HG03066 (cell line): ENCODE results near the gene TMC7.

Experiments used
- ATAC-seq: cut with Tn5 transposase; IDR thresholded peaks from one replicate; pipeline ENCODE4 v1.9.1; 2021; ENCODE audit warnings: low read depth; ENCODE audit not compliant: unreplicated experiment

The TMC7 gene

GRCh38 chr16:19021747-19022146 is 38.0 kb downstream of the TMC7 start:
- no peak for ATAC-seq

GRCh38 chr16:19027416-19027815 is 43.7 kb downstream of the TMC7 start:
- ATAC-seq, result no peak

- ATAC-seq, result no peak
These were observed 46.2 kb downstream of the TMC7 start for GRCh38 chr16:19029980-19030379.

GRCh38 chr16:19031738-19032137 is 48.0 kb downstream of the TMC7 start:
- ATAC-seq, result no peak

GRCh38 chr16:19033761-19034160 is 50.0 kb downstream of the TMC7 start:
- ATAC-seq, result no peak

GRCh38 chr16:19040400-19040799 is 56.7 kb downstream of the TMC7 start:
- no peak for ATAC-seq

GRCh38 chr16:19044769-19045168 is 61.0 kb downstream of the TMC7 start:
- ATAC-seq, result no peak

- ATAC-seq, result no peak
These were observed 62.3 kb downstream of the TMC7 start for GRCh38 chr16:19046062-19046461.

- ATAC-seq, result no peak
These were observed 79.0 kb downstream of the TMC7 start for GRCh38 chr16:19062706-19063105.

GRCh38 chr16:19066988-19067348 is 83.2 kb downstream of the TMC7 start:
- no peak for ATAC-seq

- peak; percentile 96 for ATAC-seq
These were observed 83.9 kb downstream of the TMC7 start, which contains the start of gene COQ7 for GRCh38 chr16:19067349-19068236. TSS of gene COQ7 (plus strand) at chr16:19067614. CDS start at chr16:19067665, 51 bp downstream.

- ATAC-seq, result no peak
These were observed 84.6 kb downstream of the TMC7 start for GRCh38 chr16:19068237-19068815.

GRCh38 chr16:19071811-19072777 is 88.4 kb downstream of the TMC7 start:
- no peak for ATAC-seq

GRCh38 chr16:19073344-19073743 is 89.6 kb downstream of the TMC7 start:
- no peak for ATAC-seq

GRCh38 chr16:19073863-19074262 is 90.1 kb downstream of the TMC7 start:
- ATAC-seq, result no peak

GRCh38 chr16:19075511-19075910 is 91.8 kb downstream of the TMC7 start:
- no peak for ATAC-seq

GRCh38 chr16:19077879-19078278 is 94.1 kb downstream of the TMC7 start:
- no peak for ATAC-seq

- ATAC-seq, result no peak
These were observed 99.9 kb downstream of the TMC7 start for GRCh38 chr16:19083670-19084069.

- no peak for ATAC-seq
These were observed 100.4 kb downstream of the TMC7 start for GRCh38 chr16:19084139-19084538.

- ATAC-seq, result no peak
These were observed 101.1 kb downstream of the TMC7 start for GRCh38 chr16:19084879-19085278.

- no peak for ATAC-seq
These were observed 102.0 kb downstream of the TMC7 start for GRCh38 chr16:19085679-19086200.
